ENCODE results near the gene ZNF274.
A peak's percentile ranks its signal among the peaks of the same experiment; 100 is the strongest.
"Not testable (repeated sequence)": the region's sequence is repeated elsewhere in the genome, so short reads cannot be mapped to it uniquely, and the experiment has no call there.

The ZNF274 gene

DNA sequence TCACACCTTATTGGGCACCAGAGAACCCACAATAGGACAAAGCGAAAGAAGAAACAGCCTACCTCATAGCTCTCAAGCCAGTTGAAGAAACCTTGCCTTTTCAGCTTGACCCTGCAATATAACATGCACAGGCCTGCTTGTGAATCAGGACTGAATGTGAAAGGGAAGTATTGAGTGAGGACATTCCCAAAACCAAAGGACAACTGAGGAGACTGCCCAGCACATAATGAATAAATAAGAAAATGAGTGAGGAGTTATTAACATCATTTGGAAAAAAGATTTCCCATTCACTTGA lies 30.2 kb downstream of the ZNF274 start:
- no peak for DNase-seq

DNA sequence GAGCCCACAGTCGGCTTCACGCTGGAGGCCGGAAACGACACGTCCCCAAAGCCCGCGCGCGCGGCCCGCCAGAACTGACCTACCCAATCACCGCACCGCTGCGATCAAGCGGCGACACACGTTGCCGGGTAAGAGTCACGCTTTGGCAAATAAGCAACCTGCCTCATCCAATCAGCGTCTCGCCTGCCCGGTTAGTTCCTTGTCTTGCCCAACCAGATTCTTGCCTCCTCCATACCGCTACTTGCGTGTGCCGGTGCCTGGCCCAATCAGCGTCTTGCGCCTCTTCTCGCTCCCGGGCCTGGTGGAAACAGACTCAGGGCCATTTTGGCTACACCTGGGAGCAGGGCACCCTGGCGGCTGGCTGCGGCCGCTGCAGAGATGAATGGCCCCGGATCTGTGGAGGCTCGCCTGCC lies 34.2 kb downstream of the ZNF274 start:
- no peak for DNase-seq

DNA sequence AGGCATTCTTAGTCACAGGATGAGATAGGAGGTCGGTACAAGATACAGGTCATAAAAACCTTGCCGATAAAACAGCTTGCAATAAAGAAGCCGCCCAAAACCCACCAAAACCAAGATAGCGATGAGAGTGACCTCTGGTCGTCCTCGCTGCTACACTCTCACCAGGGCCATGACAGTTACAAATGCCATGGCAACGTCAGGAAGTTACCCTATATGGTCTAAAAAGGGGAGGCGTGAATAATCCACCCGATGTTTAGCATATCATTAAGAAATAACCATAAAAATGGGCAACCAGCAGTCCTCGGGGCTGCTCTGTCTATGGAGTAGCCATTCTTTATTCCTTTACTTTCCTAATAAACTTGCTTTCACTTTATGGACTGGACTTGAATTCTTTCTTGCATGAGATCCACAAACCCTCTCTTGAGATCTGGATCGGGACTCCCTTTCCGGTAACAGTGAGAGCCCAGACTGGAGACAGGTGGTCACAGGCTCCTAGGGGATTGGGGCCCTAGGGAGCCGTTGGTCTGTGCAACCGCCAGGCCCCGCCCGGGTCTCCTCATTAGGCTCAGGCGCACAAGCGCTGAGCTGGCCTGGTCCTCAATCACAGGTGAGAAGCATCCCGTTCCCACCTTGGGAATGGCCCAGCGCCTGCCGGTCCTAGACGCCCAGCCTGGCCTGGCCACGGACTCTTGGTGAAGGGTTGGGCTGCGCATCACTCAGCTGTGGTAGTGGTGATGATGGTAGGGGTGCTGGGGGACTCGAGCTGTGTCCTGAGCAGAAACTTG lies 34.9 kb downstream of the ZNF274 start:
- no peak for DNase-seq

DNA sequence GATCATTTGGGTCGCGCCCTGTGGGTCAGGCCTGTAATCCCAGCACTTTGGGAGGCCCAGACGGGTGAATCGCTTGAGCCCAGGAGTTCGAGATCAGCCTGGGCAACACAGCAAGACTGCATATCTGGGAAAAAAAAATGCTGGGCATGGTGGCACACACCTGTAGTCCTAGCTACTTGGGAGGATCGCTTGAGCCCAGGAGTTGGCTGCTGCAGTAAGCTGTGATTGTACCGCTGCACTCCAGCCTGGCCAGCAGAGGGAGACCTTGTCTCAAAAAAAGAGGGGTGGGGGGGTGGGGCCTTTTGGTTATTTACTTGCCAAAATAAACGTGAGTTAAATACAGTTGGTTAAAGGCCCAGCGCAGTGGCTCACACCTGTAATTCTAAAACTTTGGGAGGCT lies 36.0 kb downstream of the ZNF274 start:
- DNase-seq: peak in 1 of 2 experiments; percentile 10

DNA sequence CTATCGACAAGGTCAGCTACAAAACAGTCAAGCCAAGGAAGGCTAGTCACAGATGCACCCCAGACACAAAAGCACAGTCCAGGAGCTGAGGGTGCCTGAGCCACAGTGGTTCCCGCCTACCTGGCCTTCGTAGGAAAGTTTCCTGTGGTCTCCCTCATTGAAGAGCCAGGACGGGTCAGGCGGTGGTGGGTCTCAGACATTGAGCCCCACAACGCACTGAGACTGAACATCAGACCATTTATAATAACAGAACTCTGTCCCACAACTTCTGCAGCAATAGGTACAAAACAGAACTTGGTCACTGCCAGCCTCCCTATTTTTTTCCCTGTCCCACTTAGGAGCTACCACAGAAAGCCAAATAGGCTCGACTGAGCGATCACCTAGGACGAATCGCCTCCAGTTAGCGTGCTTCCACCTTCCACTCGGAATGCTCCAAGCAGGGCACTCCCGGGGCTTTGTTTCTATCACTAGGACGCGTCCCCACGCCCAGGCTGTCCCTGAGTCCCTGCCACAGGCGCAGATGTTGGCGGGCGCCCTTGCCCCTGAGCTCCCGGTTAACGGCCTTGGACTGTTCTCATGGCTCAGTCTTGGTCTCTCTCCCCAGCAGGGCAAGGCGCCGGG lies 45.2 kb downstream of the ZNF274 start:
- peak in 1 of 2 experiments; percentile 23 for DNase-seq

DNA sequence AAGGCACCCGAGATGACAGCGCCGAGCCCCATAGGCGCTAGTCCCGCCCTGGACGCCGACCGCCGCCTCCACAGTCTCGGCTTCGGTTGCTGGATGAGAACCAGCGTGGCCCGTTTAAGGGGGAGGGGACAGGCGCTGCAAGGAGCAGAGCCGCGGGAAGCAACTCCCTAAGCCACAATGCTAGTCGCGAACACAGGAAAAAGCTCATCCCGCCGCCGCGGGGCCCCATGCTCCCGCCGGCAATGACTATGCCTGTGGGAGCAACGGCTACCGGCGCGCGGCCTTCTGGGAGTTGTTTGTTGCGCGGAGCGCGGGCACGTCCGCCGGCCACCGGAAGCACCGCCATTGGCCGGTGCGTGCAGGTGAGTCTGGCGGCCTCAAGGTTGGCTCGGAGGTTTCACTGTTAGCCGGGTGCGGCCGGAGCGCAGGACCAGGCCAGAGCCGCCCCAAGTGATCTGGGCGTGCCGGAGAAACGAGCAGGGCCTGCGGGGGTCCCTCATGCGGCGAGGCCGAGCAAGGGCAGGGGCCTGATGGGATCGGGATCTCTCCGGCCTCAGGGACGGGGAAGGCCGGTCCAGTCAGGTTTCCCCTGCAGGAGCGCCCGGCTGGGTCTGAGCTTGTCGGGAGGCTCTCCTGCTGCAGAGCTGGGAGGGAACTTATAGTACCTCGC lies 45.9 kb downstream of the ZNF274 start, which contains the start of gene ZNF544:
Gene ZNF544 (plus strand): TSS at position 330 of the 670 bp plus-strand sequence. CDS start 15,110 bp downstream, outside the sequence.
- peak; percentile 60 to 80 for DNase-seq

DNA sequence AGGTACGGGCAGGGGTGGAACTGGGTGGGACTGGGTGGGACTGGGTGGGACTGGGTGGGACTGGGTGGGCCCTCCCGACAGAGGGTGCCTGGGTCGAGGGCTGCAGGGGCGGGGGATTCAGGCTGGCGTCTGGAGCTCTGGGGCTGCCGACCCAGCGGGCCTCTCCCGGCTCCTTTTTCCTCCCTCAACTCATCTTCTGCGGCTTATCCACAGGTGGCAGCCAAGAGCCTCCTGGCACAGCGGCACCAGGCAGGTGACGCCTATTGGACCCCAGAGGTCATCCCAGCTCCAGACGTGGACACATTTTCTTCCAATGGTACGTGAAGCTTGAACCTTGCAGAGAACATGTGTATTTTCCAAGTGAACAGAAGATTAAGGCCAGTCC lies 46.4 kb downstream of the ZNF274 start:
- peak in 1 of 2 experiments; percentile 13 for DNase-seq

DNA sequence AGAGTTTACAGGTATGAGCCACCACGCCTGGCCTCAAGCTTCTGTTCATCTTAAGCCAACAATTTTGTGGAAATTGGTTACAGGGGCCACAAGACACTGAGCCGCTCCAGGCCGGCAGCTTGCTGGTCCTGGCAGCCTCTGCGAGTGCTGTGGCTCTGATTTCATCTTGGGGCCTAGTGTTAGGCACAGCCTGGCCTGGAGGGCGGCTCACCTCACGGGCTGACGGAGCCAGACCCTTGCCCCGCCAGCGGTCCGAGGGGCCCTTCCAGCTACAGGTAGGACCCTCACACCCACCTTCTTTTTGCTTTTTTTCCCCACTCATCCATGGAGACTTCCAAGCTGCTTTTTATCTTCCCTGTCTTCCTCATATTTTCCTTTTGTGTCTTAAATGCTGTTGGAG lies 54.5 kb downstream of the ZNF274 start:
- DNase-seq: no peak

DNA sequence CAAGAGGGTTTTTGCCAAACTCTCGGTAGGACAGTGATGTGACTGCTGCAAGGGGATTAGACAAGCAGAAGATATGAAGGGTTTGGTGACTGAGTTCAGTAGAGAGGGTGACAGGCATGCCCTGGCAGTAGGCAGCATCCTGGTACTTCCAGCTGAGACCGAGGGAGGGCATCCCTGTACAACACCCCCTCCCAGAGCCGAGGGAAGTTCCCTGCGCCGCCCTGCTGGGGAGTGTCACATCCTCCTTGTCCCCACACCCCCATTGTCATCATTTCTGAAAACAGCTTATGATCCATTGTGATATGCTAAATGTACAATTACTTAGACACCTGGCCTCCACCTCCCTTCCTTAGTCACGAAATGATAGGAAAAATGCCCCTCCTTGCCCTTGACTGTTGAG lies 60.5 kb downstream of the ZNF274 start:
- no peak for DNase-seq

DNA sequence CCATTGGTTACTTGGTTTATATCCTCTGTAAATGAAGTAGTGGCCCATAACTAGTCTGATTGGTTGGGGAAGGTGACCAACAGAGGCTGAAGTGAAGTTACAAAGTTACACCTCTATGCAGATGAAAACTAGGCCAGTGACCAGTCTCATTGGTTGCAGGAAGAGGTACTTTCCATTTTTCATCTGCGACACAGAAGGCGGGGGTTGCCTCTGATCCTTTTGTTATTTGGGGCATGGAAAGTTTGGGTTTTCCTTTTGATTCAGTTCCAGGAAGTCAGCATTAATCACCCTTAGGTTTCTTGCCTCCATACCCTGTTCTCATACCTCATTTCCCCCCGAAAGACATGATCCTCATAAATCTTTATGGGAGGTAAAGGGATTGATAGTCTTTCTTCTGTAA lies 66.0 kb downstream of the ZNF274 start:
- DNase-seq: no peak

DNA sequence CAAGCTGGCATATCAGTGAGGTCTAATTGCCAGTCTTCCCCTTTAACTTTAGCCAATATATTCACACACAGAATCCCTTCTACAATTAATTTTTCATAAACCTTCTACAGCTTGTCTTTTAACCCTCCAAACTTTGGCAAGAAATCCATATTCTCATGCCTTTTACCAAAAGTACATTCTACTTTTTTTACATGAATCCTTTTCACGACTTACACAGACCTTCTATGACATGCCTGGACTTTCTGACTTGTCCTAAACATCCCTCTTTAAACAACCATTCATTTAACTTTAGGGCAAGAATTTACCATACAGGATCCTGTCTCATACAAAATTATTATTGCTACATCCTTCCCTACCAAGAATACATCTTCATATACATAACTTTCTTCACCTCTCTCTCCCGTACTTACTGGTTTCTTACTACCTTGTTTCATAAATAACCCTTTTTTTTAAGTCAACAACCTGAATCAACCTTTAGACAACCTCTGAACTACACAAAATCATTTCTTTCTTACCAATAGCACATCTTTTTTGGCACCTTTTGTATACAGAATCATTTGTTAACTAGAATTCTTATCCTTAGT lies 69.3 kb downstream of the ZNF274 start:
- DNase-seq: peak in 1 of 2 experiments; percentile 1

DNA sequence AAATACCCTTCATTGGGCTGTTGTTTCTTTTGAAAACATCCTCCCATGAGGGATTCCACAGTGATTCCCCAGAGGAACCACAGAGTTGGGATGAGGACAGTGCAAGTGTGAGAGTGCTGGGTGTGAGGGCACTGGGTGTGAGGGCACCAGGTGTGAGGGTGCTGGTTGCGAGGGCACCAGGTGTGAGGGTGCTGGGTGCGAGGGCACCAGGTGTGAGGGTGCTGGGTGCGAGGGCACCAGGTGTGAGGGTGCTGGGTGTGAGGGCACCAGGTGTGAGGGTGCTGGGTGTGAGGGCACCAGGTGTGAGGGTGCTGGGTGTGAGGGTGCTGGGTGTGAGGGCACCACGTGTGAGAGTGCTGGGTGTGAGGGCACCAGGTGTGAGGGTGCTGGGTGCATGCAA lies 75.4 kb downstream of the ZNF274 start:
- DNase-seq: not testable (repeated sequence)

DNA sequence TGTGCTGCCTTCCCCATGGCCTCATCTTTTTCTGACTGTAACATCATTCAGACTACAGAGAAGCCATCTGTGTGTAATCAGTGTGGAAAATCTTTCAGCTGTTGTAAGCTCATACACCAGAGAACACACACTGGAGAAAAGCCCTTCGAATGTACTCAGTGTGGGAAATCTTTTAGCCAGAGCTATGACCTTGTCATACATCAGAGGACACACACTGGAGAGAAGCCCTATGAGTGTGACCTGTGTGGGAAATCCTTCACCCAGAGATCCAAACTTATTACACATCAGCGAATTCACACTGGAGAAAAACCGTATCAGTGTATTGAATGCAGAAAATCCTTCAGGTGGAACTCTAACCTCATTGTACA lies 78.7 kb downstream of the ZNF274 start:
- no peak for DNase-seq

DNA sequence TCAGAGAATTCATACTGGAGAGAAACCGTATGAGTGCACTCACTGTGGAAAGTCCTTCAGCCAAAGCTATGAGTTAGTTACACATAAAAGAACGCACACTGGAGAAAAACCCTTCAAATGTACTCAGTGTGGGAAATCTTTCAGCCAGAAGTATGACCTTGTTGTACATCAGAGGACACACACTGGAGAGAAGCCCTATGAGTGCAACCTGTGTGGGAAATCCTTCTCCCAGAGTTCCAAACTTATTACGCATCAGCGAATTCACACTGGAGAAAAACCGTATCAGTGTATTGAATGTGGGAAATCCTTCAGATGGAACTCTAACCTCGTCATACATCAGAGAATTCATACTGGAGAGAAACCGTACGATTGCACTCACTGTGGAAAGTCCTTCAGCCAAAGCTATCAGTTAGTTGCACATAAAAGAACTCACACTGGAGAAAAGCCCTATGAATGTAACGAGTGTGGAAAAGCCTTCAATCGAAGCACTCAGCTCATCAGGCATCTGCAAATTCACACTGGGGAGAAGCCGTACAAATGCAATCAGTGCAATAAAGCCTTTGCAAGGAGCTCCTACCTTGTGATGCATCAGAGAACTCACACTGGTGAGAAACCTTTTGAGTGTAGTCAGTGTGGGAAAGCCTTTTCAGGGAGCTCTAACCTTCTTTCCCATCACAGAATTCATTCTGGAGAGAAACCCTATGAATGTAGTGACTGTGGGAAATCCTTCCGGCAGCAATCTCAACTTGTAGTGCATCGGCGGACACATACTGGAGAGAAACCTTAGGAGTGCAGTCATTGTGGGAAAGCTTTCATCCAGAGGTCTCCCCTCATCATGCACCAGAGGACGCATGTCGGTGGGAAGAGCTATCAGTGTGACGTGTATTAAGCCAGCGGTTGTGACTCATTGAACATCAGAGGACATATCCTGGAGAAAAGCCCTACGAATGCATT lies 79.4 kb downstream of the ZNF274 start:
- no peak for DNase-seq

DNA sequence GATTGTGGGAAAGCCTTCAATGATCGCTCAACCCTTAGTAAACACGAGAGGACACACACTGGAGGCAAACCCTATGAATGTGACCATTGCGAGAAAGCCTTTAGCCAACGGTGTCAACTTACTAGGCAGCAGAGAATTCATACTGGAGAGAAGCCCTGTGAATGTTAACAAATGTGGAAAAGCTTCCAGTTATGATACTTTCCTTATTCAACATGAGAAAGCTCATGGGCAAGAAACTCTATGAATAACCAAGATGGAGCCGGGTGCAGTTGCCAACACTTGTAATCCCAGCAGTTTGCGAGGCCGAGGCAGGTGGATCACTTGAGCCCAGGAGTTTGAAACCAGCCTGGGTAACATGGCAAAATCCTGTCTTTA lies 80.0 kb downstream of the ZNF274 start:
- no peak for DNase-seq
